Epithelial cell of prostate (primary cell): Measurements from ENCODE around the gene ZNF548.
"Not testable (repeated sequence)": the region's sequence is repeated elsewhere in the genome, so short reads cannot be mapped to it uniquely, and the experiment has no call there.

Experiments
- DNase-seq: peaks from one replicate; pipeline ENCODE4 v3.0.0-alpha.2; 2011; ENCODE audit warnings: low read depth, low spot score
- H3K27ac ChIP-seq: fragments of 450-650 bp; 2 replicates; pipeline ENCODE4 v1.5.1; 2017; ENCODE audit warnings: mild to moderate bottlenecking

ZNF548 gene

GRCh38 chr19:57389730-57390598, at the start of gene ZNF548:
Gene ZNF548, plus strand, starts transcription at chr19:57389854. Its CDS starts 246 bp downstream, at chr19:57390100.
- peak; percentile 81 for DNase-seq
- peak within 1 kb of the TSS; percentile 53 for H3K27ac ChIP-seq

GRCh38 chr19:57342582-57342981, 47.1 kb upstream of the ZNF548 start:
- H3K27ac ChIP-seq = no peak overlapping the region
- no peak for DNase-seq

DNA sequence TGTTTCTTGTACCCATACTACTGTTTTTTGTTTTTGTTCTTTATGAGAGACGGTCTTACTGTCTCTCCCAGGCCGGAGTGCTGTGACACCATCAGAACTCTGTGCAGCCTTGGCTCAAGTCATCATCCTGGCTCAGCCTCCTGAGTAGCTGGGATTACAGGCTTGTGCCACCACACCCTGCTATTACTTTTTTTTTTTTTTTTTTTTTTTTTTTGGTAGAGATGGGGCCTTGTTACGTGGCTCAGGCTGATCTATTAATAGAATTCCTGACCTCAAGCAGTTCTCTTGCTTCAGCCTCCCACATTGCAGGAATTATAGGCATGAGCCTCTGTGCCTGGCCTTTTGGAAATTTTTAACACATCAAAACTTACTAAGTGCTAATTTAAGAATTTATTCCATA, 41.5 kb upstream of the ZNF548 start:
- H3K27ac ChIP-seq = no peak overlapping the region

GRCh38 chr19:57350877-57351805, 38.5 kb upstream of the ZNF548 start, which contains the start of gene ZNF304:
Gene ZNF304, plus strand, starts transcription at chr19:57351271. Its CDS starts 394 bp downstream, at chr19:57351665.
- peak within 1 kb of the TSS; percentile 48 for H3K27ac ChIP-seq
- peak; percentile 60 for DNase-seq

More for the DNA sequence above, 41.5 kb upstream of the ZNF548 start:
- DNase-seq = no peak

DNA sequence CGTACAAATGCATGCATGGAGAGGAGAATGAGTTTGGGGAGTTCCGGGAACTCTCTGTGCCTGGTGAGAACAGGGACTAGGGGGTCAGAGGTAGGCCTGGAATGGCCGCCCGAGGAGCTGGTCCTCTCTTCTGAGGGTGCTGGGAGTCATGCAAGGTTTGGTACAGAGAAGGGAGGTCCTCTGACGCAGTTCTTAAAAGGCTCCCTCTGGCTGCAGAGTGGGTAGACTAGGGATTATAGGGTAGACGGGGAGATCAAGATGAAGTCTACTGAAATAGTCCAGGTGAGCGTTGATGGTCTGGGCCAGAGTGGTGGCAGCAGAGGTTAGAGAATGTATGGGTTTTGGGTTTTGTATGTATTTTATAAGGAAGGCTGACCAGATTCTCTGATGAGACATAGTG, 37.8 kb upstream of the ZNF548 start:
- DNase-seq = no peak
- no peak overlapping the region for H3K27ac ChIP-seq

DNA sequence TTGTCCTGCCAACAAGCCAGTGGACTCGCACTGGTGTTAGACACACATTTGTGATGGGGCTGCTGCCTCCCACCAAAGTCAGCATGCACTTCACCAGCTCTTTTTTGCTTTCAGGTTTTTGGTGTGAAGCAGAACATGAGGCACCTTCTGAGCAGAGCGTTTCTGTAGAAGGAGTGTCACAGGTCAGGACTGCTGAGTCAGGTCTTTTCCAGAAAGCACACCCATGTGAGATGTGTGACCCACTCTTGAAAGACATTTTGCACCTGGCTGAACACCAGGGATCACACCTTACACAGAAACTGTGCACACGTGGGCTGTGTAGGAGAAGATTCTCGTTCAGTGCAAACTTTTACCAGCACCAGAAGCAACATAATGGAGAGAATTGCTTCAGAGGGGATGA, 33.7 kb upstream of the ZNF548 start:
- DNase-seq = no peak
- no peak overlapping the region for H3K27ac ChIP-seq

GRCh38 chr19:57357406-57357805, 32.2 kb upstream of the ZNF548 start:
- no peak for DNase-seq
- H3K27ac ChIP-seq = no peak overlapping the region

GRCh38 chr19:57359300-57359699, 30.4 kb upstream of the ZNF548 start:
- no peak for DNase-seq

GRCh38 chr19:57362419-57362818, 27.2 kb upstream of the ZNF548 start:
- DNase-seq = no peak
- H3K27ac ChIP-seq = peak overlapping the region; percentile 61

More at GRCh38 chr19:57359300-57359699, 30.4 kb upstream of the ZNF548 start:
- no peak overlapping the region for H3K27ac ChIP-seq

DNA sequence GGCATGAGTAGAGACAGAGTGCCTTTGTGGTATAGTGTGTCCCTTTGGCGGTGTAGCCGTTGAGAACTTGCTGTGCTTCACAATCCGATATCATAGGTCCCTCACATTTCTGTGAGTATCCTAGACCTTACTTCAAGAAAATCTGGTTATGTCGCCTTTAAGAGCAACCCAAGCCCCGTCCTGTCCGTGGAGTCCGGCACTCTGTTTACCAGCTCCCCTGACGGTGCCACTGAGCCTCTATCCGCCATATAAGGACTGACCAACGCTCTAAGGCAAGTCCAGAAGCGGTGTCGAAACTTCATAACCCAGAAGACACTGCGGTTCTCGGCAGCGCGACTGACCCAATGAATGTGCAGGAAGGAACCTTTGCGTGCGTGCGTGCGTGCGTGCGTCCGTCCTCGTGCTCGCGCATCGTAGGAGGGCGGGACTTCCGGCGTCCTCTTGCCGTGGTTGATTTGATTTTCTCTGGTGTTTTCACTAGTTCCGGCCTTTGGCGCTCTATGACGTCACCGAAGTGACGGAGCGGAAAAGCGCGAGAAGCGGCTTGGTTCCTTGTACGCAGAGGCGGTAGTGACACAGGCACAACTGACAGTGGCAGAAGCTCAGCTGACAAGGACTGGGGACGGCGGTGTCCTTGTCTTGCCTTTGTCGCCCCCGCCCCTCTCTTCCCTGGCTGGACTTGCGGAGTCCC, 26.5 kb upstream of the ZNF548 start, which contains the start of the genes TRAPPC2B and ZNF547:
Gene TRAPPC2B (plus strand): TSS at position 555 of the 691 bp plus-strand sequence. CDS start 1,283 bp downstream, outside the sequence.
Gene ZNF547 (plus strand): TSS at position 555 of the 691 bp plus-strand sequence. CDS start 5,005 bp downstream, outside the sequence.
- peak within 1 kb of the TSS; percentile 61 for H3K27ac ChIP-seq
- DNase-seq = peak; percentile 98

DNA sequence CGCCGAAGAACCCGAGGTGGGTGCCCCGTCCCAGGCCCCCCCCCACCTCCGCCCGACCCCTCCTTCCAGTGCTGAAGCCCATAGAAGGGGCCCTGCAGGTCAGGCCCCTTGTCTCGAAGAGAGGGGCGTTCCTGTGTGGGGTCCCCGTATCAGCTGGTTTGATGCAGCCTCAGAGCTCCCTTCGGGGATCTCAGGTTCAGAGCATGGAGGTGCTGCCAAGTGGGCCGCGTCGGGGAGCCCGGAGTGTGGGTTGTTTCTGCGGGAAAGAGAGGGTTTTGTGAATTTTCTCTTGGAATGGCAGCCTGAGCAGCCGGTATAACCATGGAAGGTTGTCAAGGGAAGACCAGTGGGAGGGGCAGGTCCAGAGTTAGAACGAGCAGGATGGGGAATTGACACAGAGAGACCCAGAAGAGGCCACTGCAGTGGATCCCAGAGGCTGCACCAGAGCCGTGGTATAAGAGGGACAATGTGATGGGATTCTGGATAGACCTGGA, 25.9 kb upstream of the ZNF548 start:
- DNase-seq = no peak
- H3K27ac ChIP-seq = peak overlapping the region; percentile 61

DNA sequence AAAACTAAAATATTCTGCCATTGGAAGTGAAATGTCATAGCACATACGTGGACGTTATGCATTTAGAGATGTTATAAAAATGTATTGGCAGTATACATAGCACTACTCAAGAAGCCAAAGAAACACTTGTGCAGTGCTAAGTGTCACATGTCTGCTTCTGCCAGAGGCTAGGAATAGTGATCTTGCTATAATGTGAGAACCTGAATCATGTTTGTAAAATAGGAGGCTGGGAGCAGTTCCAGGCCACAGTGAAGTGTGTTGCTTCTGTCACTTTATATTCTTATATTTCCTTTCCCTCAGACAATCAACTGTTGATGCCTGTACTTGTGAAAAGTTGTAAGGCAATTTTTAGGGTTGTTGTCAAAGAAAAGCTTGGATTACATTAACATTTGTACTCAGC, 22.9 kb upstream of the ZNF548 start:
- DNase-seq = no peak
- no peak overlapping the region for H3K27ac ChIP-seq

DNA sequence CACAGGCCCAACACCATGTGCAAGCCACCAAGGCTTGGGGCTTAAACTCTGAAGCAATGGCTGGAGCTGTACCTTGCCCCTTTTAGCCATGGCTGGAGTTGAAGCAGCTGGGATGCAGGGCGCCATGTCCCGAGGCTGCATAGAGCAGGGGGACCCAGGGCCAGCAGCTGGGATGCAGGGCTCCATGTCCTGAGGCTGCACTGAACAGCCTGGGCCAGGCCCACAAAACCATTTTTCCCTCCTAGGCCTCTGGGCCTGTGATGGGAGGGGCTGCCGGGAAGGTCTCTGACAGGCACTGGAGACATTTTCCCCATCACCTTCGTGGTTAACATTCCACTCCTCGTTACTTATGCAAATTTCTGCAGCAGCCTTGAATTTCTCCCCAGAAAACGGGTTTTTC, 15.5 kb upstream of the ZNF548 start:
- H3K27ac ChIP-seq = no peak overlapping the region
- no peak for DNase-seq

GRCh38 chr19:57374647-57375046, 15.0 kb upstream of the ZNF548 start:
- not testable (repeated sequence) for DNase-seq, H3K27ac ChIP-seq

DNA sequence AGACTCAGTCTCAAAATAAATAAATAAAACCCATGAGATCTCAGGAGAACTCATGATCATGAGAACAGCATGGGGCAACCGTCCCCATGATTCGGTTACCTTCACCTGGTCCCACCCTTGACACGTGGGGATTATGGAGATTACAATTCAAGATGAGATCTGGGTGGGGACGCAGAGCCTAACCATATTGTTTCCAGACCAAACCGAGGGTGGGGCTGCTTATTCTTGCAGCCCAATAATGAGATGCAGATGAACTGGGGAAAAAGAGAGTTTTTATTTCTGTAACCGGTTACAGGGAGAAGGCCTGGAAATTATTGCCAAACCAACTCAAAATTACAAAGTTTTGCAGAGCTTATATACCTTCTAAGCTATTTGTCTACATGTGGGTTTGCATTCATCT, 13.5 kb upstream of the ZNF548 start:
- no peak for DNase-seq
- H3K27ac ChIP-seq = no peak overlapping the region

- DNase-seq = no peak
- H3K27ac ChIP-seq = no peak overlapping the region
Observed at GRCh38 chr19:57377498-57378146, 12.0 kb upstream of the ZNF548 start.

DNA sequence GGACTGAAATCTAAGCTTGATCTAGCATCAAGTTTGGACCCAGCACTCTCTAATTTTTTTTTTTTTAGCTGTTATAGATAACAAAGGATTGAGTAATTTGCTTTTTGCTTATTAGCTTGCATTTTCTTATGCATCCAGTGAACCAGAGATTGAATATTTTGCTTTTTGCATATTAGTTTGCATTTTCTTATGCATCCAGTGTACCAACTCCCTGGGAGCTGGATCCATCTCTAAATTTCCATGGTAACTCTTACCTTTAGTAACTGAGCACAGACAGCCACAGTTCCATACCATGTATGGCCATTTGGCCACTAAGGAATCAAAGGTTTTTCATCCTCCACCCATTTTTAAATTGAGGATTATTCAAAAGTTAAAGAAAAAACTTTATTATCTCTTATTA, 8.7 kb upstream of the ZNF548 start:
- no peak for DNase-seq
- no peak overlapping the region for H3K27ac ChIP-seq

DNA sequence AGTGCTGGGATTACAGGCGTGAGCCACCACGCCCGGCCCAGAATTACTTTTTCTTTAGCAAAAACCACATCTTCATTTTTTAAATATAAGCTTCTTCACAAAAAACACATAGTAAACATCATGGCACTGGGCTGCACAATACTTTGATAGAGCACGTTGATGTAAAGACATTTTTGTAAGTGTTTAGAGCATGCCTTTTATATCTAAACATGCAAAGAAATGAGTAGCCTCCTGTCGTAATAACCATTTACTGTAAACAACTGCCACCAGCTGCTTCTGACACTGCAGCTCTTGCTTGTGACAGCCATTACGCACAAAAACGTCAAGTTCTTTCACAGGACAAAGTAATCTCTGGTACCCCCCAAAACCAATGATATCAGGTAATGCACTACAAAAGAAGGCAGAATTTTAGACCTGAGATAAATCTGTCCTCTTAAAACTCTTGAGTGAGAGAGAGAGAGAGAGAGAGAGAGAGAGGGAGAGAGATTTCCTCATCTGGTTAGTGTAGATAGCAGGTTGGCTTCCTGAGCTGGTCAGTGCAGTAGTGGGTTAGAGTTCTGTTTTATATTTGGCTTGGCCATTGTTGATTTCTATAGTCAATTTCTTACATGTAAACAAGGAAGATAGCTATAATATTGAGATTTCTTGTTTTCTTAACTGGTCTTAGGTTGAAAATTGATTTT, 6.7 kb upstream of the ZNF548 start:
- H3K27ac ChIP-seq = no peak overlapping the region

More for the DNA sequence above, 6.7 kb upstream of the ZNF548 start:
- no peak for DNase-seq
